Right forelimb (tissue), 1 donor: Measurements from ENCODE around the gene ZNF639.

ENCODE experiments used
- DNase-seq: peaks from one replicate; pipeline ENCODE4 v3.0.0-alpha.2; 2018

Gene ZNF639

DNA sequence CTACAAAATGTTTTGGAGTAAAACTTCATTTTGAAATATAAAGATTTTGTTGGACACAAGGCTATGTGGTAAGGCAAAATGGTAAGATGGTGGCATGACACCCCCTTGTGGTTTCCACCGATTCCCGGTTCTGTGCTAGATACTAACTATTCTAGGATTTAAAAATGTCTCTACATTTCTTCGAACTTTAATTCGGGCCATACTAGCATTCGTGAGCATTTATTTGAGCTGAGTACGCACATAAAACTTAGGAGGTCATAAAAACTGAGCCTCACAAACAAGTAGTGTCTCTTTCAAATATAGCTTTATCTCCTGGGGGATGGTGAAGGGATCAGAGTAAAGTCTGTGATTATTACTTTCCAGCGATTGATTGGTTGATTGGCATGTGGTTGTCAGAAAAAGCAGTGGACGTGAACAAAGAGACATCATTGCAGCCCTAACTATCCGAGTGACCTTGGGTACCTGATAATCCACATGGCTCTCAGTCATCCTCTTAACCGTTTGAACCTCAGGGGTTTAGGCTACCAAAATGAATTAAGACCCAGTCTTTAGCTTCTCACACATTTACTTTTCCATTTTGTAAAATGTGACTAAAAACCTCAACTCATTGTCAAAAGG, 1.1 kb upstream of the ZNF639 start:
- DNase-seq: peak; percentile 50

DNA sequence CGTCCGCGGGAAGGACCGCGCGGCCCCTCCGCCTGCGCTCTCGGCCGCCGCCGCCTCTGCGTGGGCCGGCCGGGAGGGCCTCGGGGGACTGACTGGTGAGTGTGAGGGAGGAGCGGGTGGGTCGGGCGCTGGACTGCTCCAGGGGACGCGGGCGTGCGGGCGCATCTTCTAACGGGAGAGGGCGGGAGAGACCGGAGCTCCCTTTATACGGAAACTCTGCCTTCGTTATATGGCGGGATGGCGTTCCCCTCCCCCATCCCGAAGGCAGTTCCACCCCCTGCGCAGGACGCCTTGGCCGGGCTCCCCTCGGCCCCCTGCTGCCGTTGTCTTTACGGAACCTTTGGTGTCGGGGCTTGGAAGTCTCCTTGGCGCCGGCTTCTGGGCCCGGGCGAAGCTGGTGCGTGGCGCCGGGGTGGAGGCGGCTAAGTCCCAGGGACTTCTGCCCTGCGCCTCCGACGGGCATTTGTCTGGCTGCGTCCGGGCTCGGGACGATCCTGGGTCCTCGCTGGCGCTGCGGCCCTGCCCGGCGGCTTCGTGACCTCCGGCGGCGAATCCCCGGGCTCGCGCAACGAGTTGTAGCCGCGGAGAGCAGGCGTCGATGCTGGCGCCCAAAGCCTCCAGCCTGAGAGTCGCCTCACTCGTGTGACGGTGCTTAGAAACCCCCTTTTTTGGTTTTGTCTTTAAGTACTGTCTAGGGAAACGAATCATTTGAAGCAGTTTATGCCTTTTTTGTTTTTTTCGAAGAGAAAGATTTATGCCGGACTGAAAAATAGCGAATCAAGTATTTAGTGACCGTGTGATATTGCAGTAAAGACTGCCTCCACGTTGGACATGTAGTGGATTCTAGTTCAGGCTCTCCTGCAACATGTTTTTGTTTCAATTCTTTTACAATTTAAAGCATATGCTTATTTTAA, 623 bp downstream of the ZNF639 start:
- DNase-seq: peak; percentile 85

DNA sequence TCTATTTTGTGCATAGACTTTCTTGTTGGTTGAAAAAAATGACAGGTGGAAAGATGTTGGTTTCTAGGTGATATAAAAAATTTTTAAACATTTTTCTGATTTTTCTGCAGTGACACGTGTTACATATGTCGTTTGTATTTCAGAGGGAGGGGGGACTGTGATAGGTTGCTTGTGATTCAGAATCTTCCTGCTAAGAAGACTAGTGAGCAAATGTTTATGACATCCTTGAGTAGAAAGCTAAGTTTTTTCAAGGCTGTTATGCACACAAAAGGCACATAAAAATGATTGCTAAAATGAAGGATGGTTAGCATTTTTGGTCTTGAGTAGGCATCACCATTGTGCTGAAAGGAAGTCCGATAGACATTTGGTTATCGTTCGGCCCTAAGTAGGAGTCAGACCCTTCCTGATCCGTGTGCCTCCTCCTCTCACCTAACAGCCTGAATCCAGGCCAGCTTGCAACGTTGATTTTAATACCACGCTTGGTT, 1.5 kb downstream of the ZNF639 start:
- no peak for DNase-seq

DNA sequence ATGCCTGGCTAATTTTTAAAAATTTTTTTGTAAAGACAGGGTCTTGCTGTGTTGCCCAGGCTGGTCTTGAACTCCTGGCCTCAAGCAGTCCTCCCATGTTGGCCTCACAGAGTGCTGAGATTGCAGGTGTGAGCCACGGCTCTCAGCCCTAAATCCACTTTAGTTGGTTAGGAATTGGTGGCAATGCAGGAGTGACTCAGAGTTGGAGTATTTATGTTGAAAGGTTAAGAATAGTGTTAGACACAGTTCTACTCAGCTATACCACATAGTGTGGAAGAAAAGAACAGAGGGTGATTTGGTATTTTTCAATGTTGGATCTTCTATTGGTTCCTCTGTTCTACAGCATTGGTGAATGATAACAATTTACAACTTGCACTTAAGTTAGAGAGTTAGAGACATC, 7.6 kb downstream of the ZNF639 start:
- no peak for DNase-seq

DNA sequence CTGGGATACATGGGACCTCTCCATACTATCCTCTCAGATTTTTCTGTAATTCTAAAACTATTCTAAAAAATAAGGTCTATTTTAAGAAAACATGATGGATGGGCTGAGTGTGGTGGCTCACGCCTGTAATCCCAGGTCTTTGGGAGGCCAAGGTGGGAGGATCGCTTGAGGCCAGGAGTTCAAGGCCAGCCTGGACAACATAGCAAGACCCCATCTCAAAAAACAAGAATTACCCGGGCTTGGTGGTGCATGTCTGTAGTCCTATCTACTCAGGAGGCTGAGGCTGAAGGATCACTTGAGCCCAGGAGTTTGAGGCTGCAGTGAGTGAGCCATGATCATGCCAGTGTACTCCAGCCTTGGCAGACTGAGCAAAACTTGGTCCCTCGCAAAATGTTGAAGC, 9.4 kb downstream of the ZNF639 start:
- no peak for DNase-seq

DNA sequence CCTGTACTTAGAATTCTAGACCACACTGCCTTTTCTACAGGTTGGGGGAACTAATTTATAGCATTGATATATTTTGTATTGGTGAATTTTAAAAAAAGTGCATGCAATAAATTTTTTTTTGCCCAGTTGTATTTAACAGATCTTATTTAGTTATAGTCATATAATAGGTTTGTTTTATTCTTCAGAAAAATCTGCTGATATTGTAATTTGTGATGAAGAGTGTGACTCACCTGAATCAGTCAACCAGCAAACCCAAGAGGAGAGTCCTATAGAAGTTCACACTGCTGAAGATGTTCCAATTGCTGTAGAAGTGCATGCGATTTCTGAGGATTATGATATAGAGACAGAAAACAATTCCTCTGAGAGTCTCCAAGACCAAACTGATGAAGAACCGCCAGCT, 10.3 kb downstream of the ZNF639 start:
- no peak for DNase-seq

DNA sequence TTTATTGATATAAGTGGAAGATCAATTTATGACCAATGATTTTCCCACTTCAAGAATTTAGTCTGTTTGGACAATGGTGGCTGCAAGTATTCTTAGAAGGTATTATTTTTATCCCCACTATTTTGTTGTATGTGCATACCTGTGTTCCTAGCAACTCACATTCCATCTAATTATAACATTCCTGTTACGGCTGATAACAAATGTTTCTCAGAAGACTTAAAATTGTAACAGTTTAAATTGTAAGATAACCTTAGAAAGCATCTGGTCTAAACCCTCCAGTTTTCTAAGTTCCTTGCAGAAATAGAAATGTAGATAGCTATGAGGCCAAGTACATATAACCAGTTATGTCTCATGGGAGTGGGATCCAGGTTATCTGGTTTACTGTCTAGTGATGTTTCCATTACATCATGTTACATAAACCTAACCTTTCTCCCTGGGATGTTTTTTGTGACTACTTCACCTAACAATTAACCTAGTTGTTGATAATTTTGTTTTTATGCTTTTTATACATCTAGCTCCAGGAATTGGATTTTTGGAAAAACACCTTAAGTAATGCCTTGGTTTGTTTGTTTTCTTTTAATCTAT, 13.6 kb downstream of the ZNF639 start:
- no peak for DNase-seq

DNA sequence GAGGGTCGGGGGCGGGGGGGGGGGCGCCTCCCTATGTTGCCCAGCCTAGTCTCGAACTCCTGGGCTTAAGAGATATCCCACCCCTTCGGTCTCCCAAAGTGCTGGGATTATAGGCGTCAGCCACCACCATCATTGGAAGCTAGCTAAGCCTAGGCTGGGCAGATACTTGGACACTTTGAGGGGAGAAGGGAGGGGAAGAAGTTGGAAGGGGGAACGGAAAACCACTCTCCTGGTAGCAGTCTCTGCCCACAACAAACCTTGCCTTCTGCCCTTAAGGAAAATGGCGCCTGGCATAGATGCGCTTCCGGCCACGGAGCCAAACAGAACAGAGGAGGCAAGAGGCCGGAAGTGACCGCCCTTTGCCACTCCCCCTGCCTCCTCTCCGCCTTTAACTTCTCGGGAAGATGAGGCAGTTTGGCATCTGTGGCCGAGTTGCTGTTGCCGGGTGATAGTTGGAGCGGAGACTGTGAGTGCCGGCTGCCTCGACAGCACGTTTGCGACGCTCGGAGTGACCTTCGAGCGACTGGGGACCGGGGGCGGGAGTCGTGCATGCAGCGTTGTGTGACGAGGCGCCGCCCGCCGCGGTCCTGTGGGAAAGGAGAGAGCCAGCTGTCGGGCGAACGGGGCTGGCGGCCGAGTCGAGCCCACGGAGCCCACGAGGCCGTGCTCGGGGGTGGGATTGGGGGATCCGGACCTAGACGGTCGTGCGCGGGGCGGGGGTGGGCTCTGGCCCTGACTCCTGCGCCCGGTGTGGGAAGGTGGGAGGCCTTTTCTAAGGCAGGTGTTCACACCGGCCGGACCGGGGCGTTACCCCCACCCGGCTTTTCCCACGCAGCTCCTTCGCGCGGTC, 24.7 kb downstream of the ZNF639 start, which contains the start of gene MFN1:
MFN1 (plus strand) TSS at position 365 of the 850 bp plus-strand sequence. CDS start 1,143 bp downstream, outside the sequence.
- DNase-seq: peak; percentile 97

DNA sequence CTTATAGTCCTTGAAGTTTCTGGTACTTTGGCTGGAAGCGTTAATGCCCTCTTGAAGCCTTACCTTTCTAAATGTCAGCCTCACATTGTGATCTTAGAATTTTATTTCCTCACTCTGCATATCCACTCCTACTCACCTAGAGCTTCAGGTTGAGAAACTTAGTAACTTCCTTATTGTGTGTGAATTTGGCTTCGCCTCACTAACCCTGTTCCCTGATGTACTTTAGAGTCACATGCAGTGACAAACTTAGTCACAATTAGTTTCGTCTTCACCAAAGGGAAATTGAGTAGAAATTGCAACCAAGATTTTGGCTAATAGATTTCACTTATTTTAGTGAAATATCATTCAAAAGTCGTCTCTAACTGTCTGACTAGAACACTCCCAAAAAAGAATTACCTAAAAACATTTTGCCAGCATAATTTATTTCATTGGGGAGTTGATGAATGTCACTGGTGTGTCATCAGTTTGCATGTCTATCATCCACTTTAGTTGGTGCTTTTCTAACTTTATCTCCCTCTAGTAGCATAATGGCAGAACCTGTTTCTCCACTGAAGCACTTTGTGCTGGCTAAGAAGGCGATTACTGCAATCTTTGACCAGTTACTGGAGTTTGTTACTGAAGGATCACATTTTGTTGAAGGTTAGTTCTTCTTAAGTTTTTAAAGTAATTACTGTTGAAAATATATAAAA, 25.6 kb downstream of the ZNF639 start:
- no peak for DNase-seq

DNA sequence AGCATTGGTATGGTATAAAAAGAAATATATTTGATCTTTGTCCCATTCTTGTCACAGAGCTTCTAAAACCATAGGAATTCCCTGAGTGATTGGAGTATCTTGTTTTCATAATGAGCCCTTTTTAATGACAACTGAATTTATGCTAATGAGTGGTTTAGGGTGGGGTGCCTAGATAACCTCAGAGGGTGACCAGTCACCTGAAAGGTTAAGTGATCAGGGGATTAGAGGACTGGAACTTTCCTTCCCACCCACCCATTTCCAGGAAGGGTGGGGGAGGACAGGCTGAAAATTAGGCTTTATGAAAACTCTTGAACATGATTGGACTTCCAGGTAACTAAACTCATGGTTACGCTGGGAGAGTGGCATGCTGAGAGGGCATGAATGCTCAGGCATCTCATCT, 33.2 kb downstream of the ZNF639 start:
- no peak for DNase-seq

DNA sequence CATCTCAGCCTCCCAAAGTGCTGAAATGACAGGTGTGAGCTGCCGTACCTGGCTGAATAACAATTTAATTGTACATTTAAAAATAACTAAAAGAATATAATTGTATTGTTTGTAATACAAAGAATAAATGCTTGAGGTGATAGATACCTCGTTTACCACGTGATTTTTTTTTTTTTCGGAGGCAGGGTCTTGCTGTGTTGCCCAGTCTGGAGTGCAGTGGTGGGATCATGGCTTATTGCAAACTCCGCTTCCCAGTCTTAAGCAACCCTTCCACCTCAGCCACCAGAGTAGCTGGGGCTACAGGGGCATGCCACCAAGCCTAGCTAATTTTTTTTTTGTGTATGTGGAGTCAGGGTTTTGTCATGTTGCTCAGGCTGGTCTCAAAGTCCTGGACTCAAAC, 40.5 kb downstream of the ZNF639 start:
- no peak for DNase-seq

DNA sequence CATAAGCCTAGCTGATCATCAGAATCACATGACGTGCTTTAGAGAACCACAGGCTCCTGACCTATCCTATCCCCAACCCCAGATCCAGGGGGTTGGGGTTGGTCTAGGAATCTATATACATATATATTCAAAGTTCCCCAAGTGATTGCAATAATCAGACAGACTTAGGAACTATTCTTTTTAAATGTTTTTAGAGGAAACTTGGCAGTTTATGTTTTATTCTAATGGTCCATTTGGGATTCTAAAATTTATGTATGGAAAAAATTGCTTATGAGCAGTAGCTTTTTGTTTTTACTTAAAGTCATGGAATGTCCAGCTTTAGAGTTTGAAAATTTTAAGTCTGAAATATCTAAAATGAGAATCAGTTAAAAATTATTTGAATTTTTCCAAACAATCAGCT, 46.8 kb downstream of the ZNF639 start:
- DNase-seq: no peak

DNA sequence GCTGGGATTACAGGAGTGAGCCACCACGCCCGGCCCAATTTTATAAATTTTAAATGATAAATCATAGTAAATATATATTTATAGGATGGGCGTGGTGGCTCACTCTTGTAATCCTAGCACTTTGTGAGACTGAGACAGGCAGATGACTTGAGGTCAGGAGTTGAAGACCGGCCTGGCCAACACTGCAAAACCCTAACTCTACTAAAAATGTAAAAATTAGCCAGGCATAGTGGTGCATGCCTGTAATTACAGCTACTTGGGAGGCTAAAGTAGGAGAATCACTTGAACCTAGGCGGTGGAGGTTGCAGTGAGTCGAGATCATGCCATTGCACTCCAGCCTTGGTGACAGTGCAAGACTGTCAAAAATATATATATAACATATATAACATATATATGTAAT, 51.1 kb downstream of the ZNF639 start:
- DNase-seq: no peak

DNA sequence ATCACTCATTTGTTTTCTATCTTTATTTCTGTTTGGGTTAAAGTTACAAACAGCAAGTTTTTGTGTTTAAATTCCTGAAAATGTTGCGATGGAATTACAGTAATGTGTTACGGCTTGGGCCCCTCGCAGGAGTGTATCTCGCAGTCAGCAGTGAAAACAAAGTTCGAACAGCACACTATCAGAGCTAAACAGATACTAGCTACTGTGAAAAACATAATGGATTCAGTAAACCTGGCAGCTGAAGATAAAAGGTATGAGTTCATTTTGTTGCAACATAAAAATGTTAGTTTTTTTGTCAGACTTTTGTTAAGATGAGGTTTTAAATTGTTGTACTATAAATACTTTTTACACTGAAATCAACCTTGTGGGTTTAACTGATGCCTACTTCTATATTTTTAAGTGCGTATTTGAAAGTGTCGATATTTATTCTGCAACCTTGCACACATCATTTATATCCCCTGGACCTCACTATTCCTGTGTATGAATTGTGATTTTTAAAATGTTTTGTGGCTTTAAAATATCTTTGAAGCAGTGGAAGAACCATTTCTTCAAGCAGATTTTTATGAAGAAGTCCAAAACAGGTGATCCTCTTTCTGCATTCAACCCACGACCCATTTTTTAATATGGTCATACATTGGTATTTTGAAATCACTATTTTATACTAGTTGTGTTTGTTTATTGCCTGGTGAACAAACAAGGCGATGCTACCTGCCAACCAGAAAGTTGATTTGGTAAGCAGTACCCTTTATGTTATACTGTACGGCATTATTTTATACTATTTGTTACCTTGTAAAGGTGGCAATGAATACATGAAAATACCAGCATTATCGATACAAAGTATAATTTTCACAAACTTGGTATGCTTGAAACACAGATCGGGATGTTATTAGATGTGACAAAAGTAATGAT, 52.5 kb downstream of the ZNF639 start:
- DNase-seq: no peak

DNA sequence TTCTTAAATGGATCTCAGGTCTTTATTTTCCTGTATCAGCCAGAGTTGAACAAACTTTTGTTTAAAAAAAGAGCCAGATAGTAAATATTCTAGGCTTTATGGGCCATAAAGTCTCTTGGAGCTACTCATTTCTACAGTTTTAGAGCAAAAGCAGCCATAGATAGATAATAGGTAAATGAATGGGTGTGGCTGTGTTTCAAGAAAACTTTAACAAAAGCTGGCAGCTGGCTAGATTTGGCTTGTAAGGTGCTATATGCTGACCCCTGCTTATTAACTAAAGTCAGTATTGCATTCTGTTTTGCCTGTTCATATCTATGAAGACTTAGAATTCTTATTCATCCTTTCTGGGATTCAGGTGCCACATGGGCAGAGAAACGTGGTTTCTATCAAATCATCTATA, 53.6 kb downstream of the ZNF639 start:
- DNase-seq: no peak
